ENCODE results near the gene MEGF8.

Gene MEGF8, protein sequence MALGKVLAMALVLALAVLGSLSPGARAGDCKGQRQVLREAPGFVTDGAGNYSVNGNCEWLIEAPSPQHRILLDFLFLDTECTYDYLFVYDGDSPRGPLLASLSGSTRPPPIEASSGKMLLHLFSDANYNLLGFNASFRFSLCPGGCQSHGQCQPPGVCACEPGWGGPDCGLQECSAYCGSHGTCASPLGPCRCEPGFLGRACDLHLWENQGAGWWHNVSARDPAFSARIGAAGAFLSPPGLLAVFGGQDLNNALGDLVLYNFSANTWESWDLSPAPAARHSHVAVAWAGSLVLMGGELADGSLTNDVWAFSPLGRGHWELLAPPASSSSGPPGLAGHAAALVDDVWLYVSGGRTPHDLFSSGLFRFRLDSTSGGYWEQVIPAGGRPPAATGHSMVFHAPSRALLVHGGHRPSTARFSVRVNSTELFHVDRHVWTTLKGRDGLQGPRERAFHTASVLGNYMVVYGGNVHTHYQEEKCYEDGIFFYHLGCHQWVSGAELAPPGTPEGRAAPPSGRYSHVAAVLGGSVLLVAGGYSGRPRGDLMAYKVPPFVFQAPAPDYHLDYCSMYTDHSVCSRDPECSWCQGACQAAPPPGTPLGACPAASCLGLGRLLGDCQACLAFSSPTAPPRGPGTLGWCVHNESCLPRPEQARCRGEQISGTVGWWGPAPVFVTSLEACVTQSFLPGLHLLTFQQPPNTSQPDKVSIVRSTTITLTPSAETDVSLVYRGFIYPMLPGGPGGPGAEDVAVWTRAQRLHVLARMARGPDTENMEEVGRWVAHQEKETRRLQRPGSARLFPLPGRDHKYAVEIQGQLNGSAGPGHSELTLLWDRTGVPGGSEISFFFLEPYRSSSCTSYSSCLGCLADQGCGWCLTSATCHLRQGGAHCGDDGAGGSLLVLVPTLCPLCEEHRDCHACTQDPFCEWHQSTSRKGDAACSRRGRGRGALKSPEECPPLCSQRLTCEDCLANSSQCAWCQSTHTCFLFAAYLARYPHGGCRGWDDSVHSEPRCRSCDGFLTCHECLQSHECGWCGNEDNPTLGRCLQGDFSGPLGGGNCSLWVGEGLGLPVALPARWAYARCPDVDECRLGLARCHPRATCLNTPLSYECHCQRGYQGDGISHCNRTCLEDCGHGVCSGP (N-terminal part only)

DNA sequence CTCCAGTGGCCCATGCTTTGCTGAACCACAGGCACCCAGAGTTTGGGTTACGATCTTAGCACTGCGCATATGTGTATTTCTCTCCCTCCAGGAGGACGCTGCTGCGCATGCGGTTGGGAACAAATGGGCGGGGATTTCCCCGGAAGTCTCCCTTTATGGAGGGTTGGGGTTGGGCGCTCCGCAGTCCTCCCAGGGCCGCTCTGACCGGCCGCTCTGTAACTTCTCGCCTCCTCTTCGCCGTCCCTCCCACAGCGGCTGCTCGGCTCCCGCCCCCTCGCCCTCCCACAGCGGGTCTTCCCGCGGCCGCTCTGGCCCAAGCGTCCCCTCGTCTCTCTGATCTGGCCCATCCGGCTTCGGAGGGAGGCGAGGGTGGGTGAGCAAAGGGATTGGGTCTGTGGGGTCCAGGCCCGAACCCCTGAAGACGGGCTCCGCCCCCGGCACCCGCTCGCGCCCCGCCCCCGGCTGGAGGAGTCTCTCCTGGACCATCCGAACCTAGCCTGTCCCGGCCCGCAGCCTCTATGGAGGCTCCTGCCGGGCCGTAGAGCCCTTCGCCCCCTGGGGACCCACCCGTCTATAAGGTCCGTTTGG lies at the start of gene MEGF8:
MEGF8 (plus strand) TSS at position 328 of the 588 bp plus-strand sequence. CDS start 609 bp downstream, outside the sequence.
- TF ChIP-seq, protein P1, sequence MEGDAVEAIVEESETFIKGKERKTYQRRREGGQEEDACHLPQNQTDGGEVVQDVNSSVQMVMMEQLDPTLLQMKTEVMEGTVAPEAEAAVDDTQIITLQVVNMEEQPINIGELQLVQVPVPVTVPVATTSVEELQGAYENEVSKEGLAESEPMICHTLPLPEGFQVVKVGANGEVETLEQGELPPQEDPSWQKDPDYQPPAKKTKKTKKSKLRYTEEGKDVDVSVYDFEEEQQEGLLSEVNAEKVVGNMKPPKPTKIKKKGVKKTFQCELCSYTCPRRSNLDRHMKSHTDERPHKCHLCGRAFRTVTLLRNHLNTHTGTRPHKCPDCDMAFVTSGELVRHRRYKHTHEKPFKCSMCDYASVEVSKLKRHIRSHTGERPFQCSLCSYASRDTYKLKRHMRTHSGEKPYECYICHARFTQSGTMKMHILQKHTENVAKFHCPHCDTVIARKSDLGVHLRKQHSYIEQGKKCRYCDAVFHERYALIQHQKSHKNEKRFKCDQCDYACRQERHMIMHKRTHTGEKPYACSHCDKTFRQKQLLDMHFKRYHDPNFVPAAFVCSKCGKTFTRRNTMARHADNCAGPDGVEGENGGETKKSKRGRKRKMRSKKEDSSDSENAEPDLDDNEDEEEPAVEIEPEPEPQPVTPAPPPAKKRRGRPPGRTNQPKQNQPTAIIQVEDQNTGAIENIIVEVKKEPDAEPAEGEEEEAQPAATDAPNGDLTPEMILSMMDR (IDR thresholded peaks at IDR 0.05; ENCODE audit: extremely low read depth, insufficient read depth, missing control alignments): peak; percentile 96
- DNase-seq (ENCODE audit: low spot score): peak; percentile 98
- in situ Hi-C loops (cut with MboI; ENCODE audit: low pct_unique_long_range_greater_than_20kb, low sequenced_read_pairs, unreplicated experiment): no loop called here

DNA sequence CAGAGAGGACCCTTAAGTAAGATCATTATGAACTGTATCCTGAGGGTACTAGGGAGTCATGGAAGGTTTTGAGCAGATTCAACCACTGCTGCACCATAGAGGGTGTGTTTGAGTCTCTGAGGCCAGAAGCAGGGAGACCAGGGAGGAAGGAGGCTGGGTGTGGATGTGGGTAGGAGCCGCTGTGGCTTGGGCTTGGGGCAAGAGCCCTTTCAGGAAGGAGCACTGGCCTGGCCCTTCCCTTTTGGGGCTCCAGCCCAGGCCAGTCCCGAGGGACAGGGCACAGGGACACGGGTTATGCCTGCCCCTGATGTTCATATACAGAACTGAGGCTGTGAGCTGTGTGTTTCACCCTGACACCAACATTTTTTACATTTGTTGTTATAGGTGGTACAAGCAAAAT lies 49.2 kb upstream of the MEGF8 start:
- DNase-seq (ENCODE audit: low spot score): no peak
- in situ Hi-C loops (cut with MboI; ENCODE audit: low pct_unique_long_range_greater_than_20kb, low sequenced_read_pairs, unreplicated experiment): loop anchor here (25.0 kb wide), 1 partner anchor 164 kb away; no protein-coding TSS in a partner anchor
- TF ChIP-seq, protein P1 (IDR thresholded peaks at IDR 0.05; ENCODE audit: extremely low read depth, insufficient read depth, missing control alignments): no peak

DNA sequence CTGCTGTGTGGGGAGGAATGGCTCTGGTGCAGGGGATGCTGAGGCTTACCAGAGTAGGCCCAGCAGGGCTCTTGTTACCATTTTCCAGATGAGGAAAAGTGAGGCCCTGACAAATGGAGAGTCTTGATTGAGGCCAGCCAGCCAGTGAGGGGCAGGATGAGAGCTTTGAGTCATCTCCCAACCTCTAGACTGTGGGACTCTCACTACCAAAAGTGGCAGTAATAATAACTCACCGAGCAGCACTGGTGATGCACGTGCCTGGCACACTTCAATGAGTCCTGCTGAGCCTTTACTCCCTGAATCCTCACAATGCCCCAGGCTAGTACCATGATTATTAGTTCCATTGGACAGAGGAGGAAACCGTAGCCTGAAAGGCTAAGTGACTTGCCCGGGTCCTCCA lies 48.6 kb upstream of the MEGF8 start:
- DNase-seq (ENCODE audit: low spot score): no peak
- TF ChIP-seq, protein P1 (IDR thresholded peaks at IDR 0.05; ENCODE audit: extremely low read depth, insufficient read depth, missing control alignments): no peak
- in situ Hi-C loops (cut with MboI; ENCODE audit: low pct_unique_long_range_greater_than_20kb, low sequenced_read_pairs, unreplicated experiment): loop anchor here (25.0 kb wide), 1 partner anchor 165 kb away; no protein-coding TSS in a partner anchor

DNA sequence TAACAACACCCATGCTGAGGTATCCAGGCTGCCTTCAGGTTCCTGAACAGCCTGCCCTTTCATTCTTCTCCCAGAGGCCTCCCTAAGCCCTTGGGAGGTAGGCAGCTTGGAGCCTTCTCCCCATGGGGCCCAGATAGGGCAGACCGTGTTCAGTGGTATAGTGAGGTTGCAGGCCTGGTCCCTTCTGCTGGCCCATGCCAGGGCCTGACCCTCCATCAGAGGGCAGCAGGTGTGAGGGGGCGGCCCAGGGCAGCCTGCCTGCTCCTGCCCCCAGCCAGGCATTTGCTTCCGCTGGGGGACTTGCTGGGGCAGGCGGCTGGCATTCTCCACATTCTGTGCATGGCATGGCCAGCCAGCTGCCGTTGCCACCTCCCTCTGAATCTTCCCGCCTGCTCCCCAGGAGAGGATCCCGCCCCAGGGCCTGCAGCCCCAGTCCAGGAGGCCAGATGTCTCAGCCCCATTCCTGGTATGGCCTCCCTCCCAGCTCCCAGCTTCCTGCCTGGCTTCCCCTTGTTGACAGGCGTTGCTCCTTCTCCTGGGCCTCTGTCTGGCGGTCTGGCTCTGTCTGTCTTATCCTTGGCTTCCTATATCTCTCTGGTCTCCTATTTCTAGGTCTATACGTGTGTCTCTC lies 47.5 kb upstream of the MEGF8 start:
- TF ChIP-seq, protein P1 (IDR thresholded peaks at IDR 0.05; ENCODE audit: extremely low read depth, insufficient read depth, missing control alignments): no peak
- no peak for DNase-seq (ENCODE audit: low spot score)
- in situ Hi-C loops (cut with MboI; ENCODE audit: low pct_unique_long_range_greater_than_20kb, low sequenced_read_pairs, unreplicated experiment): loop anchor here (25.0 kb wide), 1 partner anchor 166 kb away; no protein-coding TSS in a partner anchor

DNA sequence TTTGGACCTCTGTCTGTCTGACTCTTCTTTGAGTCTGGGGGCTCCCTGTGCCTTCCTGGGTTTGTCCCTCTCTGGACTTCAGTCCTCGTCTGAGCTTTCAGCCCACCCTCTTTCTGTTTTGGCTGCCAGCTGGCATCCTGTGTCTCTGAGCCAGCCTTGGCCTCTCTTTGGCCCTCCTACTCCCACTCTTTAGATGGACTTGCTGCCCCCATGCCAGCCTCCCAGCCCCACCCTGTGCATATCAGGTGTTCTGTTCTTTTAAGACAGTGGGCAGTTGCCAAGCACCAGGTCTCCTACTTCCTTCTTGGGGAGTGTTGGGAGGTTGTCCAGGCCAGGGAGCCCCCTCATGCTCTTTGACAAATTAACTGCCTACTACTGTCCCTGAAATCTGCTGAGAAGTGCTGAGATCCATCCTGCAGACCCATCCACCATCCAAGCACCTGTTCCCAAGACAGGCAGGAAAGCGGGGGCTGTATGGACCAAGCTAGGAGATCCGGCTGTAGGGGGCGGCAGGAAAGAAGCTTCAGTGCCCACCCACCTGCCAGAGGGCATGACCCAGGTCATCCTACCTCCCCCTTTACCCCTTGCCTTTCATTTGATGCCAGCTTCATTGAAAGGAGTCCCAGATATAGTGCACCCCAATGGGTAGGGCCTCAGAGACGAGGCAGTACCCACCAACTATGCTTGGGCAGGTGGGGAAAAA lies 46.8 kb upstream of the MEGF8 start:
- in situ Hi-C loops (cut with MboI; ENCODE audit: low pct_unique_long_range_greater_than_20kb, low sequenced_read_pairs, unreplicated experiment): loop anchor here (25.0 kb wide), 1 partner anchor 166 kb away; no protein-coding TSS in a partner anchor
- no peak for DNase-seq (ENCODE audit: low spot score)

More for the DNA sequence above, 46.8 kb upstream of the MEGF8 start:
- TF ChIP-seq, protein P1 (IDR thresholded peaks at IDR 0.05; ENCODE audit: extremely low read depth, insufficient read depth, missing control alignments): no peak
